NCI-H1048 (cell line): ENCODE results near the gene AP2A2.

Source experiments
- DNase-seq: peaks from one replicate; lab custom pipeline; 2025; lab: John Stamatoyannopoulos, UW

Gene AP2A2

DNA sequence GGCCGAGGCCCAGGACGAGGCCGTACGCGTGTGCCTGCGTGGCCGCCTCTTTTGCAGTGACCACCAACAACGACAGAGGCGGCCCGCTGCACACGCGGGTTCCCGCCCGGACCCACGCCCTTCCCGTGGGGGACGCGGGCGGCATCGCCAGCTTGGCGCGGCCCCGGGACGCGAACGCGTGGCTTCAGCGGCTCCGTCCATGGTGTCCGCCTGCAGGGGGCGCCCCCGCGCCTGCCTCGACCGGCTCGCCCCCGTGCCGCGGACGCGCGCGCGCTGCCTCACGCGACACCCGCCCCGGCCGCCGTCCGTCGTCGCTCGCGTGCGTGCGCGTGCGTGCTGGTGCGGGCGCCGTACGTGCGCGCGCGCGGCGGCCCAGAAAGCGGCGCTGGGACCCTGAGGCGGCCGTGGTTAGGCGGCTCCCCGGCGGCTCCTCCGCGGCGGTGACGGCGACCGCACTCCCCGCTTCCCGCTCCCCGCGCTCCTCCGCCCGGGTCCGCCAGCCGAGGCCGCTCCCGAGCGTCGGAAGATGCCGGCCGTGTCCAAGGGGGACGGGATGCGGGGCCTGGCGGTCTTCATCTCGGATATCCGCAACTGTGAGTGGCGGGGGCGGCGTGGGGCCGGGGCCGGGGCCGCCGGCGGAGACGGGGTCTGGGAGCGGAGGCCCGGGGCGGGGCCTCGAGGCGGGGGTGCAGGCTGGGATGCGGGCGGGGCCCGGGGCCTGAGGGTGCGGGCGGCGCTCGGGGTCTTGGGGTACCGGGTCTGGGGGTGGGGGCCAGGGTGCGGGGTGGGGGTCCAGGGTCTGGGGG is at the start of gene AP2A2:
TSS of gene AP2A2 (plus strand) at position 375 of the 806 bp plus-strand sequence. CDS start at position 527, 152 bp downstream.
- DNase-seq: peak; percentile 93

DNA sequence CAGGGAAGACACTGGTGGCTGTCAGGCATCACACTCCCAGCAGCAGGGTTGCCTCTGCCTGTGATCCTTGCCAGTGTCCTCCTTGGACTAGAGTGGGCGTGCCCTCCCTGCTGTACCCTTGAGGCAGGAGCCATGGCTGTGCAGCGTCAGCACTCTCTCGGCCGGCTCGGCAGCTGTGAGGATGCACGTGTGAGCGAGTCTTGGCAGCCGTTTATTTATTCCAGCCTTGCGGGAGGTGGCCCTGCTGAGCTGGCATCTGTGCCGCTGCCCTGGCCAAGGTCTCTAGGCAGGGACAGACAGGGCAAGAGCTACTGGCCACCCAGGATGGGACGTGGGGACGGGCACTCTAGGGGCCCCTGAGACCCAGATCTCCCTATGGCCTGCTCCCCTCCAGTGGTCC is 49.1 kb upstream of the AP2A2 start:
- DNase-seq: no peak

DNA sequence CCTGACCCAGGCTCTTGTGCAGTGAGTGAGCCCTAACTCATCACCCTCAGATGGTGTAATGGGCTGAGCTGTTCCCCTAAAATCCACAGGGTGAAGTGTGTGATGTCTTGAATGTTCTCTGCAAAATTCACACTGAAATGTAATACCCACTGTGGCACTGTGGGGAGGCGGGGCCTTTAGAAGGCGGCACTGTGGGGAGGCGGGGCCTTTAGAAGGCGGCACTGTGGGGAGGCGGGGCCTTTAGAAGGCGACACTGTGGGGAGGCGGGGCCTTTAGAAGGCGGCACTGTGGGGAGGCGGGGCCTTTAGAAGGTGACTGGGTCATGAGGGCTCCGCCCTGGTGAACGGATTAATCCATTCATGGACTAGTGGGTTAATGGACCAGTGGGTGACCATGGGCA is 48.1 kb upstream of the AP2A2 start:
- no peak for DNase-seq

GRCh38 chr11:880447-880846 is 45.2 kb upstream of the AP2A2 start:
- no peak for DNase-seq

- no peak for DNase-seq
These were observed 43.1 kb upstream of the AP2A2 start for GRCh38 chr11:882596-882995.

DNA sequence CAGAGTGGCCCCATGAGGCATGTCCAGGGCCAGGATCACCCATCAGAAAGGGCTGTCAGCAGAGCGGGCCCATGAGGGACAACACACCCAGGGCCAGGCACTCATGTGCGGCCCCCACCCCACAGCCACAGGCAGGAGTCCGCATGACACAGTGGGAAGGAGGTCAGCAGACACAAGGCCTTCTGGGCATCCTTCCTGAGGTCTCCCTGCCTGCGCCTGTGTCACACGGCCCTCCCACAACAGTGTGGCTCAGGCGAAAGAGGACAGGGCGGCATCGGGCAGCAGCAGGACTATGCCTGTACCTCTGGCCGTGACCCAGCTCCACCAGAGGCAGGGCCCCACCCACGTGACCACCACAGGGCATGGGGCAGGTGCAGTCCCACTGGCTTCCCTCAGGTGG is 42.1 kb upstream of the AP2A2 start:
- no peak for DNase-seq

- DNase-seq: no peak
These were observed 41.0 kb upstream of the AP2A2 start for GRCh38 chr11:884578-885070.

DNA sequence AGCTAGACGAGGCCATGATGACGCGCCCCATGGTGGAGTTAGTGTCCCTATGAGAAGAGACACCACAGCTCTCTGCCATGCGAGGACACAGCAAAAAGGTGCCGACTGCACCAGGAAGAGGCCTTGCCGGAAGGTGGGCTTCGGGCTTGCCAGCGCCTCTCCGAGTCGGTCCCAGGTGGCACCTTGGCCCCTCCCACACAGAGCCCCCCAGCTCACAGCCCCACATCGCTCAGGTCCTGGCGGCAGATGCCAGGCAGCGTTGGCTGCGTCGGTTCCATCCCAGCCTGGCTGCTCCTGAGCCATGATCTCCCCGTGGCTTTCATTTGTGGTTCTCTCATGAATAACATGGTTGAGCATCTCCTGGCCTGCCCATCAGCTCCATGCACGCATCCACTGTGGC is 39.1 kb upstream of the AP2A2 start:
- DNase-seq: no peak

GRCh38 chr11:887589-887988 is 38.1 kb upstream of the AP2A2 start:
- no peak for DNase-seq

DNA sequence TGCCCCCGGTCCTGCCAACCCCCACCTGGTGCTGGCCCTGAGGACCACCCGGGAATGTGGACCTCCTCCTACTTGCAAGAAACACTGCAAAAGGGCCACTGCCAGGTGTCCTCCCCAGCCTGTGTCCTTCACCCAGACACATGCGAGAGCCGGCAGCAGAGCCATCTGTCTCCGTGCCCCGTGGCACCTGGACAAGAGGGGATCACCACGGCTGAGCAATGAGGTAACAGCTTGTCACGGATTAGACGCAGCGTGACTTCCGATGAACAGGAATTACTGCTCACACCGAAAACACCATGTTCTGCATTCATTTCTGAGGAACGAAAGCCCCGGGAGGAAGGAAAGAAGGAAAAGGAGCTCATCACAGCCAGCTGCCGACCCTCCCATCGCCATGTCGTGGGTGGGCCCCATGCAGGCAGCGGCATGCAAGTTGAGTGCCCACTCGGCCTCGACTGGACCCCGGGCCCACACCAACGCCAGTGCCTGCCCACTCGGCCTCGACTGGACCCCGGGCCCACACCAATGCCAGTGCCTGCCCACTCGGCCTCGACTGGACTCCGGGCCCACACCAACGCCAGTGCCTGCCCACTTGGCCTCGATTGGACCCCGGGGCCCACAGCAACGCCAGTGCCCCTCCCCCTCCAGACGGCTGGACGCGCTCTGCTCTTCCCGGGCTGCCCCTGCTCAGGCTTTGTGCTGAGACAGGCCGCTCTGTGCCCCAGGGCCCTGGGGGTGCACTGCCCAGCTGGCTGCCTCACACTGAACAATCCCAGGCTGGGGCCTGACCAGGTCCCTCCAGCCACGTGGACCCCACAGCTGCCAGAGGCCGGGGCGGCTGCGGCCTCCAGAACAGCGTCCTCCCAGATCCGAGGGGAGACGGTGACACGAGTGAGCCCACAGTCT is 37.1 kb upstream of the AP2A2 start:
- no peak for DNase-seq

DNA sequence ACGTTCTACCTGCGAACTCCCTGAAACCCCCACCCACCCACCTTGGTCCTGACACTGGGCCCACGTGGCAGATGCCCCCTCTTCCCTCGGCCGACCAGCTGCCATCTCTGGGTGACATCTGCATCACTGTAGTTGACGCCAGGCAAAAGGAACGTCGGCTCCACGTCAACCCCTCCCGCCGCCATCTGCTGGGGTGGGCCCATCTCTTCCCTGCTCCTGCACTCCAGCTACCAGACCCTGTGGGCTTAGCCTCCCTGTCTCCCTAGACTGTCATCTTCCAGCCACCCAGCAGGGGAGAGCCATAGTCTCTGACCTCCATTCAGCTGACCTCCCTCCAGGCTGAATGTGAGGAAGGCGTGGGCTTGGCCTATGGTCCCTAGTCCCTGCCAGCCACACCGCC is 36.4 kb upstream of the AP2A2 start:
- DNase-seq: no peak

DNA sequence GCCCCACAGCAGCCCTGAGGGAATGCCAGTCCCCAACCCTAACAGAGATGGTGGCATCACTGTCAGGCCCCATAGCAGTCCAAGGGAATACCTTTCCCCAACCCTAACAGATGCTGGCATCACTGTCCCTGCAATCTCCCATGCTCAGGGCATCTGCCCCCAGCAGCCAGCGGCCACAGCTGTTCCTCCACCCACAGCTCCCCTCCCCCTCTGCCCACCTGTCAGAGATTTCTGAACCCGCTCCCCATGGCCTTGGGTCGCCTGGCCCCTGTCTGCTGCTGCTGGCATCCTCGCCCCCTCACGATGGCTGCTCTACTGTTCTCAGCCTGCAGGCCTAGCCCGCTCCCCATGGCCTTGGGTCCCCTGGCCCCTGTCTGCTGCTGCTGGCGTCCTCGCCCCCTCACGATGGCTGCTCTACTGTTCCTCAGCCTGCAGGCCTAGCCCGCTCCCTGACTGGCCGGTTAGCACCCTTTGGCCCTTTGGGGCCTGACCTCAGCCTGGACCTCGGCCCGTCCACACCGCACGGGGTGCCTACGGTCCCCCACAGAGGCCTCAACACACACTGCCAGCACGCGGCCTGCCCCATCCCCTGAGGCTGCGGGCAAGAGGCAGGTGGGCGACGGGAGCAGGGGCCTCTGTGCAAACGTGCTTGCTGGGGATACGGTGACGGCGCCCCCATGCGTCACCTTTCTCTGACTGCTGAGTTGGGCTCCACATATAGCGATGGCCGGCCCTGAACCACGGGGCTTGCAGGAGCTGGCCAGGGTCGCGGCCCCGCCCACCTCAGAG is 35.8 kb upstream of the AP2A2 start:
- DNase-seq: no peak

GRCh38 chr11:890794-891540 is 34.7 kb upstream of the AP2A2 start:
- DNase-seq: no peak

GRCh38 chr11:893008-893654 is 32.5 kb upstream of the AP2A2 start:
- no peak for DNase-seq

DNA sequence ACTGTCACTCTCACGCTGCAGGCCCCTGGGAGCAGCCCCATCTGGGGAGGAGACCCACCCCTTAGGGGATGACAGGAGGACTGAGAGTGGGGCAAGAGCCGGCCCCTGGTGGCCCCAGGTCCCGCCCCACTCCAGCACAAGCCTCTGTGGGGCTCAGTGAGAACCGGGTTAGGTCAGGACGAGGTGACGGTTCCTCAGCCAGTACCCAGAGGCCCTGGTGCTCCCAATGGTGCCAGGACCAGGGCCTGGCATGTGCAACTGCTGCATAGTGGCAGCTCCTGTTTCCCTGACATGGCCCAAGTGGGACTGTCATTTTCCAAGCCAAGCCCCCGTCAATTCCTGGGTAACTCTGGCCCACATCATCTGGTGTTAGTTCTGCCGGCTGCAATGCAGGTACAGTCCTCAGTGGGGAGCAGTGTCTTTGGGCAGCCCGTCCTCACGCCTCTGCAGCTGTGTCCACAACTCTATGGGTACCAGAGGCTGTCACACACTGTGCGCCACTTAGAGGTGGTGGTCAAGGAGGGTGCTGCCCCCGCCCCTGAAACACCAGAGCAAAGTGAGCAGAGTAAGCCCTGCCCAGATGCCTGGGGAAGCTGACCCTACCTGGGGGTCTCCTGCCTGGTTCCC is 31.0 kb upstream of the AP2A2 start:
- no peak for DNase-seq

DNA sequence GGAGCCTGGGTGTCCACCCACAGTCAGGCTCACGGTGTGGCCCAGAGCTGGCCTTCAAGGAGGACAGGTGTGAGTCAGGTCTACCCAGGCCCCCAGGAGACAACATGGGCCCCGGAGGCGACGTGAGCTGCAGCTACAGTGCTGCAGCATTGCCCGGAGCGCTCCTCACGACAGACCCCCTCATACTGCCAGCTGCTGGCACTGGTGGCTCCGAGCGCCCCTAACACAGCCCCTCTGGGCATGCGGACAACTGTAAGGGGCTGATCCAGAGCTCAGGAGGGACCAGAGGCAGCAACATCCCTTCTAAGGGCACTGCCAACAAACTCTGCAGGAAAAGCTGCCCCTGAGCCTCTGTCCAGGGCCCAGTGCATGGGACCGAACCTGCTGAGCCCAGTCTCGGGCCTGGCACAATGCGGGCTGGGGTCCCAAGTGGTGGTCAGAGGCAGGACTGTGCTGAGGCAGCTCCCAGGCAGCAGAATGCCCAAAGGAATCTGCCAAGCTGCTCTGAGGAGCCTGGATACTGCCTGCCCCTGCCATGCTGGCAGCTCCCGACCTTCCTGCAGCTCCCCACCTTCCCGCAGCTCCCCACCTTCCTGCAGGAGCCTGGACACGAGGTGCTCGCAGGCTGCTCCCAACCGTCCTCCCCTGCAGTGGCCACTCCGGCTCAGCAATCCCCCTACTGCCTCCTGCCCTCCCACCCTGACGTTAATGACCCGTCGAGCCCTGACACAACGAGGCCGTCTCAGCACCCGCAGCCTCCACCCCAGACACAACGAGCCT is 30.1 kb upstream of the AP2A2 start:
- no peak for DNase-seq

DNA sequence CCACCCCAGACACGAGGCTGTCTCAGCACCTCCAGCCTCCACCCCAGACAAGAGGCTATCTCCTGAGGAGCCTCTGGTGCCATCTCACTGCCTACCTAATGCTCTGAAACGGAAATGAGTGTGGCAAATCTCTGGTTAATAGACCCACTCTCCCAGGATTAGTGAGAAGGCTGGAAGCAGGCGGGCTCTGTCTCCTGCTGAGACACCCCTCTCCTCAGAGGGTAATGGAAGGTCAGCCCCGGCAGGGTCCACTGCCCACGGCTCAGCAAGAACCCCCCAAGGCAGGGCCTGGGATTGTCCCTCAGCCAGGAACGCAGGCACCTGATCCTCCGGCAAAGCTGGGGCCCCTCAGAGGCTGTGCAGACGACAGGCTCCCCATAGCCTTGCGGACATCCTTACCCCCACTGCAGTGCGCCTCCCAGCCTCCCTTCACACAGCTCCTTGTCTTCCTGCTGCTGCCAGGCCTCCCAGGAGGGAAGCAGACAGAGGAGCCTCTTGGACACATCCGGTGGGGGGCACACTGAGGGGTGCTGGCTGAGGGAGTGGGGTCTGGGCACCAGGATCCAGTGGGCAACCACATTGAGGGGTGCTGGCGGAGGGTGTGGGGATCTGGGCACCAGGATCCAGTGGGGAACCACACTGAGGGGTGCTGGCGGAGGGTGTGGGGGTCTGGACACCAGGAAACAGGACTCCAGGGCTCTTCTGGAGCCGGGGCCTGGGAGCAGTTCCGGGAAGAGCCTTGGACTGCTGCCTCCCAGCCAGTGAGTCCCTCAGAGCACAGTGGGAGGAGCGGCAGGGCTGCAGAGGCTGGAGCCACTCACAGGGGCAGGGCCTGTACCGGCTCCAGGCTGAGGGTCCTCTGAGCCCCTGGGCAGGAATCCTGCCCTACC is 28.2 kb upstream of the AP2A2 start:
- no peak for DNase-seq

- DNase-seq: no peak
These were observed 27.5 kb upstream of the AP2A2 start for GRCh38 chr11:898143-898511.
